Measurements from ENCODE around the gene PDE3A.
"Not testable (repeated sequence)": the region's sequence is repeated elsewhere in the genome, so short reads cannot be mapped to it uniquely, and the experiment has no call there.

Gene PDE3A

DNA sequence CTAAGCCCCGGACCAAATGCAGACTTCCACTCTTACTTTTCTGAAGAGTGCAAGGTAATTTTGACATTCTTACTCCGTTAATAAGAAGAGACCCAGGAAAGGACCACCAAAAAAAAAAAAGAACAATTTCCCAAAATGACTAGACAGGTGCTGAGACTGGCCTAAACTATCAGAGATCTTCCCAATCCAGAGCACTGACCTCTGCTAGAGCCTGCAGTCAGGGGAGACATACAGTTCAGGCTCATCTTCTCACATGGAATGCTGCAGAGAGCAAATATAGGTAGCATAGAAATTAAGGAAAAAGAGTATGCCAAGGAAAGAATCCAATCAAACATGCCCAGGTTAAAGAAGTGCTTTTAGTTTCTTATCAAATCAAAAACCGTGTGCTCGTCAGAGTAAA, 177.9 kb downstream of the PDE3A start:
- no peak for DNase-seq (ENCODE audit: low read depth in 2 of 2, low spot score in 1 of 2)

DNA sequence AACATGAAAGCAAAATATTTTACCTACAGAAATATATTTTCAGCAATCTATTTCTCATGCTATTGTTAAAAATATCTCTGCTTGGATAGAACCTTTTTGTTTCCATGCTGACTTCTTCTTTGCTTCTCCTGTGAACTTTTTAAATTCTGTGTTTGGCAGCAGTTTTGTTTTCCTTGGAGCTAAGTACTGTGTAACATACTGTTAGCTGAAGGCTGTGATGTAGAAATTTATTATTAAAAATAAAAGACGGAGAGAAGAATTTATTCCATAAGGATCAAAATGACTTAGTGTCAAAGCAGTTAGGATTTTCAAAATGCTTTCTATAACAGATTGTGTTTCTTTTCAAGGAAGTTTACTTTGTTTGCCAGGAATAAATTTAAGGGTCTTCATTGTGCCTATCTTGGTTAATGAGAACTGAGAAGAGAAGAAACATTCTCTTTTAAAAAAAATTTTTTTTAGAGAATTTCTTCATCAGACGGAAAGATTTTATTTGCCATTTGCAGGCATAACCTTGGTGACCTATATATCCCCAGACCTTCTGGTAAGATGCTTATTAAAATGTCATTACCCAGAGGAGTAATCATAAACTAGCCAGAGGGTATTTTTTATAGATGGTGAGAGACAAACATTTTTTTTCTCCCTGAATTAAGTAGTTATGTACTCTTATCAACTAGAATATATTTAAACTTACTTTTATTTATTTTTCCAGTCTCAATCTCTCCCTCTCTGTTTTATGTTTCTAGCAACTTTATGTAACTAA, 179.7 kb downstream of the PDE3A start:
- DNase-seq (ENCODE audit: low read depth in 2 of 2, low spot score in 1 of 2), result no peak

DNA sequence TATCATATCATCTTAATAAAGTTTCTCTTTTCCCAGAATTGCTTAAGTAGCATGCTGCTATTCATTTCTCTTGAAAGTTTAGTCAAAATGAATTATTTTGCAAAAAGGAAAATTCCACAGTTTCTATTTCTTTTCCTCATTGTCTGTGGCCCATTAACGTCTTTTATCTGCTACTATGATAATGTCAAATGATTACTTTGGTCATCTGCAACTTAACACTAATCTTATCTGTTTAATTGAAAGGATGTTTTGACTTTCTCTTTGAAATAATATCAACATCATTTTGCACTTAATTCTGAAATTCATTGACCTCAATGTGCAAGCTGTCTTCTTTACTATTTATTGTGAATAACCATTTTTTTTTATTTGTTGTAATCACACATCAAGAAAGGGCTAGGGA, 180.3 kb downstream of the PDE3A start:
- DNase-seq (ENCODE audit: low read depth in 2 of 2, low spot score in 1 of 2), result no peak

DNA sequence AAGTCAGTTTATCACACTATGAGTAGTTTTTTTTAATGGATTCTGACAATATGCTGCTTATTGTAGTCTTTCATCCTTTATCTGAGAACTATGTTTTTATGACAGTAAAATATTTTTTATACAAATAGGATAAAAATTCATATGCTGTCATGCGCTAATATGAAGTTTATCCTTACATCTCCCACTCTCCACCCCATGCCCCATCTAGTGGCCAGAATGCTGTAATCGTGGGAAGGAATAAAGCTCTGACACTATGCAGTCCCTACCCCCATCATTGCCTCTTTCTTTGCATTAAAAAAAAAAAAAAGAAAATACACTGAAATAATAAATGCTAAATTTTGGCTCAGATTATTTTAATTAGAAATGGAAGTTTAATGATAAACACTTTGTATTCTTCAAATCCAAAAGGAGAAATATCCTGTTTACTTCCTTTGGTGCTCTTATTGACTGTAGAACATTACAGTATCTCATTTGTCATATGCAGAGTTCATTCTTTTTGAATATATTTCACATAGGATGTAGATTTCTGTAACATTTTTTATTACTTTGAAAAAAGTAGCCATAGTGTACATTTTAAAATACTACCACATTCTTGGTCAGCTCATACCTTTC, 180.9 kb downstream of the PDE3A start:
- DNase-seq (ENCODE audit: low read depth in 2 of 2, low spot score in 1 of 2), result no peak

DNA sequence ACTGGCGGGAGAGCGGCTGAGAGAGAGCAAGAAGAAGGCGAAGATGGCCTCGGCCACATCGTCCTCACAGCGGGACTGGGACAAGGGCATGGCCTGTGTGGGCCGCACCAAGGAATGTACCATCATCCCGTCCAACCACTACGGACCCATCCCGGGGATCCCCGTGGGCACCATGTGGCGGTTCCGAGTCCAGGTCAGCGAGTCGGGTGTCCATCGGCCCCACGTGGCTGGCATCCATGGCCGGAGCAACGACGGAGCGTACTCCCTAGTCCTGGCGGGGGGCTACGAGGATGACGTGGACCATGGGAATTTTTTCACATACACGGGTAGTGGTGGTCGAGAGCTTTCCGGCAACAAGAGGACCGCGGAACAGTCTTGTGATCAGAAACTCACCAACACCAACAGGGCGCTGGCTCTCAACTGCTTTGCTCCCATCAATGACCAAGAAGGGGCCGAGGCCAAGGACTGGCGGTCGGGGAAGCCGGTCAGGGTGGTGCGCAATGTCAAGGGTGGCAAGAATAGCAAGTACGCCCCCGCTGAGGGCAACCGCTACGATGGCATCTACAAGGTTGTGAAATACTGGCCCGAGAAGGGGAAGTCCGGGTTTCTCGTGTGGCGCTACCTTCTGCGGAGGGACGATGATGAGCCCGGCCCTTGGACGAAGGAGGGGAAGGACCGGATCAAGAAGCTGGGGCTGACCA, 183.6 kb downstream of the PDE3A start:
- not testable (repeated sequence) for DNase-seq (ENCODE audit: low read depth in 2 of 2, low spot score in 1 of 2)

DNA sequence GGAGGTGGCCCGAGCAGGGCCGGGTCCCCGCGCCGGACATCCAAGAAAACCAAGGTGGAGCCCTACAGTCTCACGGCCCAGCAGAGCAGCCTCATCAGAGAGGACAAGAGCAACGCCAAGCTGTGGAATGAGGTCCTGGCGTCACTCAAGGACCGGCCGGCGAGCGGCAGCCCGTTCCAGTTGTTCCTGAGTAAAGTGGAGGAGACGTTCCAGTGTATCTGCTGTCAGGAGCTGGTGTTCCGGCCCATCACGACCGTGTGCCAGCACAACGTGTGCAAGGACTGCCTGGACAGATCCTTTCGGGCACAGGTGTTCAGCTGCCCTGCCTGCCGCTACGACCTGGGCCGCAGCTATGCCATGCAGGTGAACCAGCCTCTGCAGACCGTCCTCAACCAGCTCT, 184.2 kb downstream of the PDE3A start:
- DNase-seq (ENCODE audit: low read depth in 2 of 2, low spot score in 1 of 2), result not testable (repeated sequence)

DNA sequence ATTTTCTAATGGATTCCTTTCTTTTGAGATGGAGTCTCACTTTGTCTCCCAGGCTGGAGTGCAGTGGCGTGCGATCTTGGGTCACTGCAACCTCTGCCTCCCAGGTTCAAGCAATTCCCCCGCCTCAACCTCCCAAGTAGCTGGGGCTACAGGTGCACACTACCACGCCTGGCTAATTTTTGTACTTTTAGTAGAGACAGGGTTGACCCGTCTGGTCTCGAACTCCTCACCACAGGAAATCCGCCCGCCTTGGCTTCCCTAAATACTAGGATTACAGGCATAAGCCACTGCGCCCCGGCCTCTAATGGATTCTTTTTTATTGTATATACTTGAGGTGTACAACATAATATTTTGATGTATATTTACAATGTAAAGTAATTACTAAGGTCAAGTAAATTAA, 186.7 kb downstream of the PDE3A start:
- DNase-seq (ENCODE audit: low read depth in 2 of 2, low spot score in 1 of 2), result no peak

DNA sequence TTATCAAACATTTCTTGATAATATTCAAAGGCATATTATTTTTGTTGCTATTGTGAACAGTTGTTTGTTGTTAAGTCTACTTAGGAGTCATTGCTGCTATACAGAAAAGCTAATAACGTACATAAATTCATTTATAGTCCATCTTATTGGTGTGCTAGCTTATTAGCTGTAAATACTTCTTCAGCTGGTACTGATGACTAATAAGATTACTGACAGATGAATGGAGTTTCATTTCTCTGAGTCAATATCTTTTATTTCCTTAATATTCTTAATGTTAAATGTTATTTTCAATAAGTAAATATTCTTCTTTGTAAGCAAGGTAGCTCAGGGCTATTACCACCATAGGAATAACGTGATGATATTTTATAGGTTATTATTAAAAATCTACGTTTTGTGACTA, 187.4 kb downstream of the PDE3A start:
- DNase-seq (ENCODE audit: low read depth in 2 of 2, low spot score in 1 of 2), result no peak

DNA sequence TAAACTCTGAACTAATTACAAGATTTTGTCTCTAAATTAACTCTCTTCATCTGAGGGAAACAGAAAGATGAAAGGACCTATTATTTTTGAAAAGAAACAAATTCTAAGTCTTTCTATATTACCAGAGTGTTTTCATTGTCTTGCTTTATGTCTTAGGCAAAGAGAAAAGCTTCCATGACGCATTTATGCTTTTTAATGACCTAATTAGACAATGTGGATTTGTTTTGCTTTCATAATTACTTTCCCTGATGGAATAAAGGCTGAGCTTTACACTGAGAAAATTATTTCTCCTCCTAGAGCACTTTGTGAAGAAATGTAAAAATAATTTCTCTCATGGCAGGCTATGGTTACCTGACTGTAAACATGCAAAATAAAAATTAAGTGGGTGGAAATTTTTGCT, 188.8 kb downstream of the PDE3A start:
- DNase-seq (ENCODE audit: low read depth in 2 of 2, low spot score in 1 of 2), result no peak

DNA sequence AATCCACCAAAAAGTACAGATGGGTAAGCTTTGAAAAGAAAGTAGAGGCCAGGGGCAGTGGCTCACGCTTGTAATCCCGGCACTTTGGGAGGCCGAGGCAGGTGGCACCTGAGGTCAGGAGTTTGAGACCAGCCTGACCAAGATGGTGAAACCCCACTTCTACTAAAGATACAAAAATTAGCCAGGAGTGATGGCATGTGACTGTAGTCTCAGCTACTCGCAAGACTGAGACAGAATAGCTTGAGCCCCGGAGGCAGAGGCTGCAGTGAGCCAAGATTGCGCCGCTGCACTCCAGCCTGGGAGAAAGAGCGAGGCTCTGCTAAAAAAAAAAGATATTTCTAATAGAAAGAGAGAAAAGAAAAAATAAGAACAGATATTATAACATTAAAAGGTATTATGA, 192.6 kb downstream of the PDE3A start:
- DNase-seq (ENCODE audit: low read depth in 2 of 2, low spot score in 1 of 2), result no peak

DNA sequence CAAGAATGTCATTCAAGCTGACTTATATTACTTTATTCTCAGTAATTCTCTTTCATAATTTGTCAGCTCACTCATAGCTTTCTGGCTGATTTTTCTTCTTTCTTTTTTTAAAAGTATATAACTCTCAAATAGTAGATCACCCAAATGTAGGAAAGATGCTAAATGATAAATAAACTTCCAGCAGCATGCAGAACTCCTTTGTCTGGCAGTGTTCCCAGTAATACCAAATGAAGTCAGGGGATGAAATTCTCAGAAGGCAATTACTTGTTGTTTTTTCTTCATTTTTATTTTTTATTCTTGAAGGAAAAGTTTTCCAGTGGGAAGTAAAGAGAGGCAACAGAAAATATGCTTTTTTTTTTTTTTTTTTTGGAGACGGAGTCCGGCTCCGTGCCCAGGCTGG, 193.5 kb downstream of the PDE3A start:
- no peak for DNase-seq (ENCODE audit: low read depth in 2 of 2, low spot score in 1 of 2)

DNA sequence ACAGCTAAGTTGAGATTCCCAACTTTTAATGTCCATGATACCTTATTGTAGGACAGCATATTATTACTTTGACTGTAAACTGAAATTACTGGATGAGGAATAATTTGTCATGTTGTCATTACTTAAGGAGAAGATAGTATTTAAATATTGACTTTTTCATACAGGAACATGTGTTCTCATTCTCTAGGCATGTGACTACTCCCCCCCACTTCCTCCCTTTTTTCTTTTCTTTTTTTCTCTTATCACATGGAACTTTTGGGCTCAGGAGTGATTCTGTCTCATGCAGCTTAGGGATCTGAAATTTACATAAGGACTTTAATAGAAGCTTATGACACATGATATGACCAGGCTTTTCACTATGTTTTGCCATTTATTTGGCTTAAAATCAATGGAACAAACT, 199.1 kb downstream of the PDE3A start:
- DNase-seq (ENCODE audit: low read depth in 2 of 2, low spot score in 1 of 2), result no peak

DNA sequence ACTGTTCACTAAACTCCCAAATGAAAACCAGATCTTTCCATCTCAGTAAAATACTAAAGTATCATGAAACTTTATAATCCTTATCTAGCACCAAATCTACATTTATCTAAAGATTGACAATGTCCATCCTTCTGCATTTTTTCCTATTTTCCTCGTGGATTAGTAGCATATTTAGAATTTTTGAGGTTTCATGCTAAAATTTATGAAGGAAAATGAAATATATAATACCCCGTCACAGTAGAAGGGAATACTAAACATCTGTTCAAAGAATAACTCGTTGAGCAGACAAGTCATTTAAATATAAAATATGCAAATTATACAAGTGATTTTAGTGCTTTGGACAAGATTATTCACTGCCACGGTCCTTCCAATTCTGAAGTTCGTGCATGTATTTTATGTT, 204.1 kb downstream of the PDE3A start:
- no peak for DNase-seq (ENCODE audit: low read depth in 2 of 2, low spot score in 1 of 2)

DNA sequence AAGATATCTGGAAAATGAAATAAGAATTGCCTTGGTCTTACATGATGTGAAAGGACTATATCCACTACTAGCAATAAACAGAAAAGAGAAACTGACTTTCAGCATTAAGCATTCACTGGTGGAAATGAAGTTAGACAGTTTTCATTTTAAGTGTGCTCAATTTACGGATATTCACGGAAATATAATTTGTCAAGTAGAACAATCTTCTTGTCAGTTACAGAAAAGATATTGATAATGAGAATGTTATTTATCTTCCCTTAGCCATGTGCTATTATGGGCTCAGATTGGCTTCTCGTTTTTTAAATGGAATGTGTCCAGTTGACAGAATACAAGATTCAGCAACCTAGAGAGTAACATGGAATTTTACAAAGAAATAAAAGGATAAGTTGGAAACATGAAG, 208.2 kb downstream of the PDE3A start:
- no peak for DNase-seq (ENCODE audit: low read depth in 2 of 2, low spot score in 1 of 2)

DNA sequence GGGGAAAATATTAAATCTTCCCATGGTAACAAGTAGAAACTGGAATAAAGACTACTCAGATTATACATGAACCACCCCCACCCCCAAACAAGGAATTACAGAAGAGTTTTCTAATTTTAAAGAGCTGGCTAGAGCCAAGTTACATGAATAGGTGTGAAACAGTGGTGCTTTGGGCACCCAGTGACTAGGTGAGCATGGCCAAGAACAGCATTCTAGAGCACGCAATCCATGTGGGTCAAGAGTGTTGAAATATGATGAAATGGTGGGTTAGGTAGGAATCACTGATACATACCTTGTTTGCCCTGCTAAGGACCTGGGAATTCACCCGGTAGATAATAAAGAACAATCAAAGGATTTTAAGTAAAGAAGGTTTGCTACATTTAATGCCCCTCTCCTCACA, 208.7 kb downstream of the PDE3A start:
- no peak for DNase-seq (ENCODE audit: low read depth in 2 of 2, low spot score in 1 of 2)

DNA sequence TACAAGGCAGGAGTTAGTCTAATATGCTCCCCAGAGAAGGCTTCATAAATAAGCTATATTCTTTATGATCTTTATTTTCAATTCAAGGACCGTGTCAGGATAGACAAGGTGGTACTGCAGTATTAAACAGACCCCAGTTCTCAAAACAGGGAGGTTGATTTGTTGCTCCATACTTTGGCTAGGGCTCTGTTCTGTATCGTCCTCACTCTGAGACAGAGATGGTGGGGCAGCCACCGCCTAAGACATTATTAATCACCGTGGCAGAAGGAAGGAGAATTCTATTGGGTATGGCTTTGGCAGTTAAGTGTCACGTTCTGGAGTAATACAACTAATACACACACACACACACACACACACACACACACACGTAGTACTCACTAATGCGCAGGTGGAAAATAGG, 209.8 kb downstream of the PDE3A start:
- no peak for DNase-seq (ENCODE audit: low read depth in 2 of 2, low spot score in 1 of 2)

DNA sequence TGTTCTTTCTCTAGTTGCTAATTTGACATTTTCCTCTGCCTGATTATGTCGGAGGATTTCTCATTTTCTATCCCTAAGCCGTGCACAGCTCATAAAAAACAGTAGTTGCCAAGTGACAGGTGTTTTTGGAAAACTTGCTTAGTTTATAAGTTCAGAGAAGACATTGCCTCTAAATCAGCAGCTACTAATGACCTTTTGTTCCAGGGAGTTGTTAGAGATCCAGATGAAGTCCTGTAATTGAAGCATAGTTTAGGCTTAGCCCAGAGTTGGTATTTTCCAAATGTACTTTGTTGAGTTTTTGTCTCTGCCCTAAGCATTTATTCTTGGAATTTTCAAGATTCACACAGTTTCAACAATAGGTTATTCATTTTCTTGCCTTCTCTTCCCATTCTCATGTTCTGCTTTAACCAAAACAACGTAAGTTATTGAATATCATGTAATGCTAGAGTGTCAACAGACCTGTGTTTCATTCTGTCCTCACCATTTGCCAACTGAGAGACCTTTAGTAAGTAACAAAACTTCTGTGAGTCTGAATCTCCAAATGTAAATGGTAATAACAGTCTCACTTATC, 216.8 kb downstream of the PDE3A start:
- no peak for DNase-seq (ENCODE audit: low read depth in 2 of 2, low spot score in 1 of 2)

DNA sequence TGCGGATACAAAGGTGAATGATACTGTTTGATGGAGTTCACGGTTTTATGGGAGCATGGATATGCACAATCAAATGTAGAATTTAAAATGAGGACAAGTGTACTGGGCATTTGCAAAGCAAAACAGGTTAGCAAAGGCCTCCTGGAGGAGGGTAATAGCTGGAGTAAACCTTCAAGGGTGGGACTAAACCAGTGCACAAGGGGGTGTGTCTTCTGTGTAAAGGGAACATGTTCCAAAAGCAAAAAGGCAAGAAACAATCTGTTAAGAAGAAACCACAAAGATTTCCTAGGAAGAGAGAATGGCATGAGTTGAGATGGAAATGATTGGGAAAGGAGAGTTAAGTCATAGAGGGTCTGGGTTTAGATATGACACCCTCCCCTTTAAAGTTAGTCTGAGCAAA, 217.6 kb downstream of the PDE3A start:
- no peak for DNase-seq (ENCODE audit: low read depth in 2 of 2, low spot score in 1 of 2)

DNA sequence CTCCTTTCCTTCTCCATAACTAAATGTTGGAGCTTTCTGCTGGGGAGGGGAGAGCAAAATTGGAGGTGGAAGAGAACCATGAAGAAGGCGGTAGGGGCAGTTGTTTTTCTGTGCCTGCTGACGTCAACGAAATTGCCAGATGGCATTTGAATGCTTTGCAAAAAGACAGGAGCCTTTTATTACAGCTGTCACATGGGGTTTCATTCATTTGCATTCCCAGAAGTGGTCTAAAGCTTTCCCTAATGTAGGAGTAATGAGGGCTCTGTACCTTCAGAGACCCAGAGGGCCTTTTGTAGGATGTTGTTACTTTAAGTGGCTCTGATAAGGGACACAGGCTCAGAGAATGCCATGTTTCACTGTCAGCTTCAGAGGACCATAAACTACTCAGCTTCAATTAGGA, 219.7 kb downstream of the PDE3A start:
- DNase-seq (ENCODE audit: low read depth in 2 of 2, low spot score in 1 of 2), result no peak

DNA sequence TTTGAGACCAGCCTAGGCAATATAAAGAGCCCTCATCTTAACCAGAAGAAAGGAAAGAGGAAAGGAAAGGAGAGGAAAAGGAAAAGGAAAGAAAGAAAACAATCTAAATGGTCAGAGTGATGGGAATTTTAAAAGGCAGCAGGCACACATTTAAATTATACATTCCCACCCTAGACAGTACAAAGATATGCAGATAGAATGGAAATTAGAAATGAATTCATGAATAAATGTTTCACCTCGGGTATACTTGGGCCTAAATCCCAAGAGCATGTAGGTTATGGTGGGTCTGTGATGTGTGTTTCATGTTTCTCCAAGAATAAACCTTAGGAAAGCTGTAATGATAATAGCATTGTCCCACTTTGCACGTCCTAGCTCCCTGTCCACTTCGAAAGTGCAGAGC, 222.2 kb downstream of the PDE3A start:
- DNase-seq (ENCODE audit: low read depth in 2 of 2, low spot score in 1 of 2), result no peak

DNA sequence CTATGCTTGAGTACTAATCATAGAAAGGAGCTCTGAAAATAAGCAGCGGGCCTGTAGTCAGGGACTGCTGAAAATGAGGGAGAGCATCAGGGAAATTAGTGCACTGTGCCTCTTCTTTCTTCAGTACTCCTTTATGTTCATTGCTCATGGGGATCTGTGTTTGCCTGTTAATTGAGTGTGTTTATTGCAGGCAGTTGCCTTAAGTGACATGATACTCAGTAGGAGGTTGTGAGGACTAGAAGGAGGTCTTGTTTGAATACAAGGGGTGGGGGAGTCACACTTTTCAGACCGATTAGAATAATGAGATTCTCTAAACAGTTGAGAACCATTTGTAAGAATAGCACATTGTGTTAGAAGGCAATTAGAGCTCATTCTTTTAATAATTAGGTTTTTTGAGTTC, 224.2 kb downstream of the PDE3A start:
- DNase-seq (ENCODE audit: low read depth in 2 of 2, low spot score in 1 of 2), result no peak

DNA sequence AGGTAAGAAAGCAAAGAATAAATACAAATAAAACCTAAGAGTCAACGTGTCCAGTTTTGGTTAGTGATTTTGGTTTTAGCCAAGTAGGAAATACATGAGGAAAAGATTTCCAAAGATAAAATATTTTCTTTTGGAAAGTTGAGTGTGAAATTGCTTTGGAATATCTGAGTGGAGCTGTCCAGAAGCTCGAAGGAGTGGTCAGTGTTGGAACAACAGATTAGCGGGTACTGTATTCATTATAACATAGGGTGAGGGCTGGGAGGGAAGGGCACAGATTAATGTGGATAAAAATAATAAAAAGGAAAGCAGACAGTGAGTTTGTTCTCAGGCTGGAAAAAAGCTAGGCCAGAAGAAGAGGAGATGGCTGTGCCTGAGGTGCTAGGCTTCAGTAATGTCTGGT, 225.3 kb downstream of the PDE3A start:
- no peak for DNase-seq (ENCODE audit: low read depth in 2 of 2, low spot score in 1 of 2)

Data from stimulated activated CD8-positive, alpha-beta memory T cell treated with anti-CD3 and anti-CD28 coated beads, Interleukin-4, amount 100 ng/mL, for 4 hours (primary cell).